ENCODE results near the gene CPN1.

DNA sequence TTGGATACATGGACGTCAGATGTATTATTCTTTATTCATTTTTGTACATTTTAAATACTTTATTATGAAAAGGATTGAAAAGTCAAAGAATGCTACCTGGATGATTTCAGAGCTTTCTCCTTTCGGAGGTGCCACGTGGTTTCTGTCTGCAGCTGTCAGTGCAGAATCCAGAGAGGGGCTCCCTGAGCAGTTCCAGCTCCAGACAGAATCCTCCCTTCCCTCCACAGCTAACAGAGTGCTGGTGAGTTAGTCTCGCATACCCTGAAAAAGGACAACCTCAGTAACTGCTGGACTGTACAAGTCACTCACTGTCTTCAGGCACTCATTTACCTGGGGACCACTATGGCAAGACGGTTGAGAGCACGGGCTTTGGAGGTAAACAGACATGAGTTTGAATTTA is 82.8 kb downstream of the CPN1 start:
- TF ChIP-seq POLR2A (IDR thresholded peaks at IDR 0.05) (no peak), POLR2AphosphoS5 (IDR thresholded peaks at IDR 0.05) (no peak)
- TF ChIP-seq, protein P1, sequence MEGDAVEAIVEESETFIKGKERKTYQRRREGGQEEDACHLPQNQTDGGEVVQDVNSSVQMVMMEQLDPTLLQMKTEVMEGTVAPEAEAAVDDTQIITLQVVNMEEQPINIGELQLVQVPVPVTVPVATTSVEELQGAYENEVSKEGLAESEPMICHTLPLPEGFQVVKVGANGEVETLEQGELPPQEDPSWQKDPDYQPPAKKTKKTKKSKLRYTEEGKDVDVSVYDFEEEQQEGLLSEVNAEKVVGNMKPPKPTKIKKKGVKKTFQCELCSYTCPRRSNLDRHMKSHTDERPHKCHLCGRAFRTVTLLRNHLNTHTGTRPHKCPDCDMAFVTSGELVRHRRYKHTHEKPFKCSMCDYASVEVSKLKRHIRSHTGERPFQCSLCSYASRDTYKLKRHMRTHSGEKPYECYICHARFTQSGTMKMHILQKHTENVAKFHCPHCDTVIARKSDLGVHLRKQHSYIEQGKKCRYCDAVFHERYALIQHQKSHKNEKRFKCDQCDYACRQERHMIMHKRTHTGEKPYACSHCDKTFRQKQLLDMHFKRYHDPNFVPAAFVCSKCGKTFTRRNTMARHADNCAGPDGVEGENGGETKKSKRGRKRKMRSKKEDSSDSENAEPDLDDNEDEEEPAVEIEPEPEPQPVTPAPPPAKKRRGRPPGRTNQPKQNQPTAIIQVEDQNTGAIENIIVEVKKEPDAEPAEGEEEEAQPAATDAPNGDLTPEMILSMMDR (IDR thresholded peaks at IDR 0.05): no peak
